Measurements from ENCODE around the gene PHACTR3. TPM values are rescaled to one million over a fixed set of nuclear protein-coding genes. Genes with fewer than 3 reads are reported as not detected.

The PHACTR3 gene
- total and polyA plus RNA-seq, 2 donors (not counting 1 experiment from before 2014, with no cell fraction given): not detected

- Histone ChIP-seq H3K4me2 (ENCODE audit: extremely low read depth, insufficient read depth, low read length) (no peak overlapping the region), H3K36me3 (ENCODE audit: control insufficient read depth, insufficient read depth, low read length) (no peaks in the 10 kb centered on the region), H3K9ac (ENCODE audit: insufficient read depth, low read length) (no peak overlapping the region), H3K27ac (ENCODE audit: insufficient read depth, low read length) (no peak overlapping the region), H3K79me2 (ENCODE audit: control insufficient read depth, insufficient read depth, low read length) (no peaks in the 10 kb centered on the region), H3K4me1 (ENCODE audit: control insufficient read depth, extremely low read depth, insufficient read depth, low read length) (no peaks in the 10 kb centered on the region), H3K9me3 (ENCODE audit: control insufficient read depth, insufficient read depth, low read depth, low read length) (no peaks in the 10 kb centered on the region), H4K20me1 (ENCODE audit: control insufficient read depth, extremely low read depth, insufficient read depth, low read length) (no peaks in the 10 kb centered on the region), H3K4me3 (replicated peaks in 1 of 4; ENCODE audit: control extremely low read depth in 1 of 4, insufficient read depth in 1 of 4, low read depth in 3 of 4, low read length in 4 of 4) (no peak overlapping the region), H2AFZ (ENCODE audit: low read length) (no peak overlapping the region), H3K27me3 (ENCODE audit: control insufficient read depth, insufficient read depth, low read length) (no peaks in the 10 kb centered on the region)
- no peak for DNase-seq (ENCODE audit: low read depth in 2 of 2)
- TF ChIP-seq EZH2 (IDR thresholded peaks at IDR 0.05; ENCODE audit: low read length, missing control alignments) (no peak), CTCF (conservative IDR thresholded peaks at IDR 0.05 in 1 of 2, IDR thresholded peaks at IDR 0.05 in 1 of 2; ENCODE audit: low read depth in 1 of 2, low read length in 2 of 2) (no peak)
These were observed 28.7 kb upstream of the PHACTR3 start for GRCh38 chr20:59575653-59576052.

- Histone ChIP-seq H3K27ac (ENCODE audit: insufficient read depth, low read length) (no peak overlapping the region), H3K27me3 (ENCODE audit: control insufficient read depth, insufficient read depth, low read length) (no peaks in the 10 kb centered on the region), H3K9ac (ENCODE audit: insufficient read depth, low read length) (no peak overlapping the region), H3K4me2 (ENCODE audit: extremely low read depth, insufficient read depth, low read length) (no peak overlapping the region), H4K20me1 (ENCODE audit: control insufficient read depth, extremely low read depth, insufficient read depth, low read length) (no peaks in the 10 kb centered on the region), H3K9me3 (ENCODE audit: control insufficient read depth, insufficient read depth, low read depth, low read length) (no peaks in the 10 kb centered on the region), H3K4me3 (replicated peaks in 1 of 4; ENCODE audit: control extremely low read depth in 1 of 4, insufficient read depth in 1 of 4, low read depth in 3 of 4, low read length in 4 of 4) (no peak overlapping the region), H3K79me2 (ENCODE audit: control insufficient read depth, insufficient read depth, low read length) (no peaks in the 10 kb centered on the region), H3K36me3 (ENCODE audit: control insufficient read depth, insufficient read depth, low read length) (no peaks in the 10 kb centered on the region), H3K4me1 (ENCODE audit: control insufficient read depth, extremely low read depth, insufficient read depth, low read length) (no peaks in the 10 kb centered on the region), H2AFZ (ENCODE audit: low read length) (no peak overlapping the region)
- TF ChIP-seq CTCF (conservative IDR thresholded peaks at IDR 0.05 in 1 of 2, IDR thresholded peaks at IDR 0.05 in 1 of 2; ENCODE audit: low read depth in 1 of 2, low read length in 2 of 2) (no peak), EZH2 (IDR thresholded peaks at IDR 0.05; ENCODE audit: low read length, missing control alignments) (no peak)
- DNase-seq (ENCODE audit: low read depth in 2 of 2): no peak
These were observed 28.0 kb upstream of the PHACTR3 start for GRCh38 chr20:59576216-59576953.

- H3K27me3 ChIP-seq (ENCODE audit: control insufficient read depth, insufficient read depth, low read length): no peaks in the 10 kb centered on the region
- no peak overlapping the region for H3K4me2 ChIP-seq (ENCODE audit: extremely low read depth, insufficient read depth, low read length)
These were observed 27.1 kb upstream of the PHACTR3 start for GRCh38 chr20:59577037-59577808.

More at GRCh38 chr20:59577037-59577808, 27.1 kb upstream of the PHACTR3 start:
- TF ChIP-seq EZH2 (IDR thresholded peaks at IDR 0.05; ENCODE audit: low read length, missing control alignments) (no peak), CTCF (conservative IDR thresholded peaks at IDR 0.05 in 1 of 2, IDR thresholded peaks at IDR 0.05 in 1 of 2; ENCODE audit: low read depth in 1 of 2, low read length in 2 of 2) (no peak)
- Histone ChIP-seq H3K9ac (ENCODE audit: insufficient read depth, low read length) (no peak overlapping the region), H3K27ac (ENCODE audit: insufficient read depth, low read length) (no peak overlapping the region), H3K36me3 (ENCODE audit: control insufficient read depth, insufficient read depth, low read length) (no peaks in the 10 kb centered on the region), H3K4me3 (replicated peaks in 1 of 4; ENCODE audit: control extremely low read depth in 1 of 4, insufficient read depth in 1 of 4, low read depth in 3 of 4, low read length in 4 of 4) (no peak overlapping the region), H3K9me3 (ENCODE audit: control insufficient read depth, insufficient read depth, low read depth, low read length) (no peaks in the 10 kb centered on the region), H3K4me1 (ENCODE audit: control insufficient read depth, extremely low read depth, insufficient read depth, low read length) (no peaks in the 10 kb centered on the region), H3K79me2 (ENCODE audit: control insufficient read depth, insufficient read depth, low read length) (no peaks in the 10 kb centered on the region), H4K20me1 (ENCODE audit: control insufficient read depth, extremely low read depth, insufficient read depth, low read length) (no peaks in the 10 kb centered on the region), H2AFZ (ENCODE audit: low read length) (no peak overlapping the region)
- DNase-seq (ENCODE audit: low read depth in 2 of 2): no peak
